ENCODE measurements around the gene E2F1.

Gene E2F1

DNA sequence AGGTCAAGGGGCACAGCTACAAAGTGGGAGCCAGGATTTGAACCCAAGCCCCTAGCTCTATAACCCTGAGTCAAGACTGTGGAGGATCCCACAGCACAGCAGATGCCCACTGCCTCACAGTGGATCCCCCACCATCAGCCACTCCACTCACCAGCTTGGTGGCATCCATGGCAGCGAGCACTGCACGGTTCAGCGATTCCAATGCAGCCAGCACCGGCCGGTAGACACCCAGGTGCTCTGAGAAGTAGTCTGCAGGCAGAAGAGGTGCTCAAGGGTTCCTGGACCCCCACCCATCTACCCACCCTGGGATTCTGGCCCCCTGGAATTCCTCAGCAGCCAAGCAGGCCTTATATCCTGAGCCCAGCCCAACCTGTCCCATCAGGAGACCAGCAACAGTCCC lies 17.0 kb downstream of the E2F1 start:
- no peak for DNase-seq (ENCODE audit: low read depth, low spot score)
- no peak for TF ChIP-seq SUZ12 (IDR thresholded peaks at IDR 0.05; ENCODE audit: extremely low read depth, insufficient read depth, insufficient read length)
- no peak for TF ChIP-seq ZNF274 (IDR thresholded peaks at IDR 0.05; ENCODE audit: low read depth, low read length)
- no peak for TF ChIP-seq YY1 (IDR thresholded peaks at IDR 0.05; ENCODE audit: insufficient read depth, insufficient read length)
- no peaks in the 10 kb centered on the region for H3K9me3 ChIP-seq (ENCODE audit: insufficient read depth, low read length)
- no peaks in the 10 kb centered on the region for H3K27me3 ChIP-seq (ENCODE audit: insufficient read depth, insufficient read length)
- peaks cover 26% of the 10 kb centered on the region for H3K4me1 ChIP-seq (ENCODE audit: insufficient read depth, insufficient read length)
- peaks cover 51% of the 10 kb centered on the region for H3K36me3 ChIP-seq (ENCODE audit: insufficient read depth, insufficient read length, low read length)
- H3K9ac ChIP-seq (ENCODE audit: insufficient read length, low read depth), result no peak overlapping the region
- H3K4me3 ChIP-seq (ENCODE audit: insufficient read length, low read depth), result no peak overlapping the region

- TF ChIP-seq ZNF274 (IDR thresholded peaks at IDR 0.05; ENCODE audit: low read depth, low read length) (no peak), SUZ12 (IDR thresholded peaks at IDR 0.05; ENCODE audit: extremely low read depth, insufficient read depth, insufficient read length) (no peak)
- H3K4me3 ChIP-seq (ENCODE audit: insufficient read length, low read depth), result no peak overlapping the region
- no peaks in the 10 kb centered on the region for H3K27me3 ChIP-seq (ENCODE audit: insufficient read depth, insufficient read length)
- peaks cover 51% of the 10 kb centered on the region for H3K36me3 ChIP-seq (ENCODE audit: insufficient read depth, insufficient read length, low read length)
- no peak for DNase-seq (ENCODE audit: low read depth, low spot score)
- H3K9me3 ChIP-seq (ENCODE audit: insufficient read depth, low read length), result no peaks in the 10 kb centered on the region
- H3K9ac ChIP-seq (ENCODE audit: insufficient read length, low read depth), result peak overlapping the region; percentile 94
- peaks cover 29% of the 10 kb centered on the region for H3K4me1 ChIP-seq (ENCODE audit: insufficient read depth, insufficient read length)
Measured at GRCh38 chr20:33668466-33669155, 17.6 kb downstream of the E2F1 start.

DNA sequence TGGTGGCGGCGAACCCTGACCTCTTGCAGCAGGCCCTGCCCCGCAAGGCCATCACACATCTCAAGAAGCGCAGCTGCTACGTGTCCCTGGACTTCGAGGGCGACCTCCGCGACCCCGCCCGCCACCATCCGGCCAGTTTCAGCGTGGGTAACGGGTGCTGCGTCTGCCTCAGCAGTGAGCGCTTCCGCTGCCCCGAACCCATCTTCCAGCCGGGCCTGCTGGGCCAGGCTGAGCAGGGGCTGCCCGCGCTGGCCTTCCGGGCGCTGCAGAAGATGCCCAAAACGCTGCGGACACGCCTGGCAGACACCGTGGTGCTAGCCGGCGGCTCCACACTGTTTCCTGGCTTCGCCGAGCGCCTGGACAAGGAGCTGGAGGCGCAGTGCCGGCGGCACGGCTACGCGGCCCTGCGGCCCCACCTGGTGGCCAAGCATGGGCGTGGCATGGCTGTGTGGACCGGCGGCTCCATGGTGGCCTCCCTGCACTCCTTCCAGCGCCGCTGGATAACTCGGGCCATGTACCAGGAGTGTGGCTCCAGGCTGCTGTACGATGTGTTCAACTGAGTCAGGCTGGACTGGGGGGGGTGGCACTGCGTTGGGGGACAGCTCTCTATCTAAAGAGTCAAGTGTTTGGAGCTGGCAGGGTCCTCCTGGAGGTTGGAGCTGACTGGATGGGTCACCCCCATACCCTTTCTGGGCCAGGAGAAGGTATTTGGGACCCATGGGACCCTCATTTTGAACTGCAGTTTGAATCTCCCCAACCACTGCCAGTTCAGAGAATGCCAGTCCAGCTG lies 18.3 kb downstream of the E2F1 start:
- H3K9me3 ChIP-seq (ENCODE audit: insufficient read depth, low read length), result no peaks in the 10 kb centered on the region
- no peaks in the 10 kb centered on the region for H3K27me3 ChIP-seq (ENCODE audit: insufficient read depth, insufficient read length)
- peaks cover 51% of the 10 kb centered on the region for H3K36me3 ChIP-seq (ENCODE audit: insufficient read depth, insufficient read length, low read length)
- H3K4me1 ChIP-seq (ENCODE audit: insufficient read depth, insufficient read length), result peaks cover 28% of the 10 kb centered on the region
- DNase-seq (ENCODE audit: low read depth, low spot score), result peak; percentile 81
- TF ChIP-seq YY1 (IDR thresholded peaks at IDR 0.05; ENCODE audit: insufficient read depth, insufficient read length) (no peak), ZNF274 (IDR thresholded peaks at IDR 0.05; ENCODE audit: low read depth, low read length) (no peak), SUZ12 (IDR thresholded peaks at IDR 0.05; ENCODE audit: extremely low read depth, insufficient read depth, insufficient read length) (no peak)
- peak overlapping the region; percentile 94 for H3K9ac ChIP-seq (ENCODE audit: insufficient read length, low read depth)
- H3K4me3 ChIP-seq (ENCODE audit: insufficient read length, low read depth), result peak overlapping the region; percentile 74

DNA sequence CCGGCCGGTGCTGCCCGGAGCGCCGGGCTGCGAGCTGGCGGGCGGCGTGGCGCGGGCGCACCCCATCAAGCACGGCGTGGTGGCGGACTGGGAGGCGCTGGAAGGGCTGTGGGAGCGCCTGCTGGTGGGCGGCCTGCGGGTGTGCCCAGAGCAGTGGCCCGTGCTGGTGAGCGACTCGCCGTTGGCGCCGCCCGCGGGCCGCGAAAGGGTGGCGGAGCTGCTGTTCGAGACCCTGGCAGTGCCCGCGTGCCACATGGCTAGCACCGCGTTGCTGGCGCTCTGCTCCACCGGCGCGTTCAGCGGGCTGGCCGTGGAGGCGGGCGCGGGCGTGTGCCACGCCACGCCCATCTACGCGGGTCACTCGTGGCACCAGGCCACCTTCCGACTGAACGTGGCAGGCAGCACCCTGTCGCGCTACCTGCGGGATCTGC lies 18.9 kb downstream of the E2F1 start:
- Histone ChIP-seq H3K27me3 (ENCODE audit: insufficient read depth, insufficient read length) (no peaks in the 10 kb centered on the region), H3K9ac (ENCODE audit: insufficient read length, low read depth) (peak overlapping the region; percentile 94), H3K9me3 (ENCODE audit: insufficient read depth, low read length) (no peaks in the 10 kb centered on the region), H3K4me1 (ENCODE audit: insufficient read depth, insufficient read length) (peaks cover 27% of the 10 kb centered on the region), H3K4me3 (ENCODE audit: insufficient read length, low read depth) (peak overlapping the region; percentile 74), H3K36me3 (ENCODE audit: insufficient read depth, insufficient read length, low read length) (peaks cover 46% of the 10 kb centered on the region)
- DNase-seq (ENCODE audit: low read depth, low spot score), result no peak
- TF ChIP-seq ZNF274 (IDR thresholded peaks at IDR 0.05; ENCODE audit: low read depth, low read length) (no peak), YY1 (IDR thresholded peaks at IDR 0.05; ENCODE audit: insufficient read depth, insufficient read length) (no peak), SUZ12 (IDR thresholded peaks at IDR 0.05; ENCODE audit: extremely low read depth, insufficient read depth, insufficient read length) (no peak)

DNA sequence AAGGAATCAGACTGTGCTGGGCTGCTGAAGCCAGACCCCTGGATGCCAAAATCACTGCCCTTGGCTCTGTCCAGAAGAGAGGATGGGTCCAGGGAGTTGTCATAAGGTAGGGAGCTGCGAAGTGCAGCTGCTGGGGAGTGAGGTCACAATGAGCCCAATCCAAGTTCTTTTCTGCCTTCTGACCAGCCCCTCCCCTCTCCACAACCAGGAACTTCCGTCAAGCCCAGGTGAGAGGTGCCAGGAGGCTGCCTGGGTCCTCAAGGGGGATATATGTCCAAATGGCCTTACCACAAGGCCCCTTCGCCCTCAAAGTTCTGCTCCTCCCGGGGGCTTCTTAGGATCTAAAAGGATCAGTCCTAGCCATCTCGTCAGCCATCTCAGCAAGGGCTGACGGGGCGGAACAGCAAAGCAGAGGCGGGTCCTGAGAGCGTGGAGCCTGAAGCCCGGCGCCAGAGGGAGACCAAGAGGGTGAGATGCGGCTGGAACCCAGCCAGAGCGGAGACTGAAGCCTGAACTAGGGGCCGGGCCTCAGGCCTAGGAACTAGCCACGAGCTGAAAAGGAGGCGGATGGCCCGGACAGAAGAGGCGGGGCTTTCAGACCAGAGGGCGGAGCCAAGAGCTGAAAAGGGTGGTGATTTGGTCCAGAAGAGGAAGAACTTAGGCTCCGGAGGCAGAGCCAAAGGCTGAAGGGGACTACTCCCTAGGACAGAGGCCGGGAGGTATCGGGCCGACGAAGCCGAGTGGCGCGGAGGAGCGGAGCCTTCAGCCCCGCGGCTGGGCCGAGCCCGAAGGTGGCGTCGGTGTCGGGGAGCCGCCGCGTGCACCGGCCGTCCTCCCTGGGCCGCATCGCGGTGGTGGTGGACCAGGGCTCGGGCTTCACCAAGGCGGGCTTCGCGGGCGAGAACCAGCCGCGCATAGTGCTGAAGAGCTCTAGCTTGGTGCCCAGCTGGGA lies 19.6 kb downstream of the E2F1 start, which contains the start of gene ACTL10:
TSS of gene ACTL10 (plus strand) at position 651 of the 952 bp plus-strand sequence. CDS start 555 bp downstream, outside the sequence.
- DNase-seq (ENCODE audit: low read depth, low spot score), result peak; percentile 95
- TF ChIP-seq YY1 (IDR thresholded peaks at IDR 0.05; ENCODE audit: insufficient read depth, insufficient read length), result no peak
- no peak for TF ChIP-seq SUZ12 (IDR thresholded peaks at IDR 0.05; ENCODE audit: extremely low read depth, insufficient read depth, insufficient read length)
- TF ChIP-seq ZNF274 (IDR thresholded peaks at IDR 0.05; ENCODE audit: low read depth, low read length), result no peak
- Histone ChIP-seq H3K9me3 (ENCODE audit: insufficient read depth, low read length) (no peaks in the 10 kb centered on the region), H3K4me3 (ENCODE audit: insufficient read length, low read depth) (peak within 1 kb of the TSS; percentile 74), H3K4me1 (ENCODE audit: insufficient read depth, insufficient read length) (peaks cover 27% of the 10 kb centered on the region), H3K36me3 (ENCODE audit: insufficient read depth, insufficient read length, low read length) (peaks cover 42% of the 10 kb centered on the region), H3K9ac (ENCODE audit: insufficient read length, low read depth) (peak within 1 kb of the TSS; percentile 94), H3K27me3 (ENCODE audit: insufficient read depth, insufficient read length) (no peaks in the 10 kb centered on the region)

- no peak for DNase-seq (ENCODE audit: low read depth, low spot score)
- no peaks in the 10 kb centered on the region for H3K27me3 ChIP-seq (ENCODE audit: insufficient read depth, insufficient read length)
- no peak overlapping the region for H3K4me3 ChIP-seq (ENCODE audit: insufficient read length, low read depth)
- no peak overlapping the region for H3K9ac ChIP-seq (ENCODE audit: insufficient read length, low read depth)
- H3K36me3 ChIP-seq (ENCODE audit: insufficient read depth, insufficient read length, low read length), result peaks cover 42% of the 10 kb centered on the region
- TF ChIP-seq SUZ12 (IDR thresholded peaks at IDR 0.05; ENCODE audit: extremely low read depth, insufficient read depth, insufficient read length) (no peak), YY1 (IDR thresholded peaks at IDR 0.05; ENCODE audit: insufficient read depth, insufficient read length) (no peak), ZNF274 (IDR thresholded peaks at IDR 0.05; ENCODE audit: low read depth, low read length) (no peak)
- no peaks in the 10 kb centered on the region for H3K9me3 ChIP-seq (ENCODE audit: insufficient read depth, low read length)
- peaks cover 27% of the 10 kb centered on the region for H3K4me1 ChIP-seq (ENCODE audit: insufficient read depth, insufficient read length)
Measured at GRCh38 chr20:33664762-33665144, 21.4 kb downstream of the E2F1 start.
